GM12801 (cell line): ENCODE data around the gene TGFBR2.

ENCODE experiments used
- TF ChIP-seq, protein P1 (sequence below): IDR thresholded peaks from one replicate; pipeline ENCODE4 v1.5.1; 2011; ENCODE audit warnings: control low read depth; ENCODE audit not compliant: insufficient read length; ENCODE audit errors: extremely low read depth

TGFBR2 gene

DNA sequence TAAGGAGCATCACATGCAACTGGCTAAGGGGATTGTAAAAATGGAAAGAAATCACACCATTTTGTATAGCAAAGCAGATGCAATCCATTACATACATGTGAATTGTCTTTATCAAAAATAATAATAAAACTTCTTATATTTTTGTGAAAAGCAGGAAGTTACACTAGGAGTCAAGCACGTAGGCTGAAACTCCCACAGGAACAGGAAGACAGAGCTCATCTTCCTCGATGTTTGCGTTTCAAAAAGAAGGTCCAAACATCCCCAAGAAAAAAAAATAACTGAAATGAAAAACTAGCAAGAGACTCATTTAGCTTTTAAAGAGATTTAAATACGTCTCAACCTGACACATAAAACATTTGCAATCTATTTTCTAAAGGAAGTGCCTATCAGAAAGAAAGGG lies 106.6 kb downstream of the TGFBR2 start:
- TF ChIP-seq, protein P1, sequence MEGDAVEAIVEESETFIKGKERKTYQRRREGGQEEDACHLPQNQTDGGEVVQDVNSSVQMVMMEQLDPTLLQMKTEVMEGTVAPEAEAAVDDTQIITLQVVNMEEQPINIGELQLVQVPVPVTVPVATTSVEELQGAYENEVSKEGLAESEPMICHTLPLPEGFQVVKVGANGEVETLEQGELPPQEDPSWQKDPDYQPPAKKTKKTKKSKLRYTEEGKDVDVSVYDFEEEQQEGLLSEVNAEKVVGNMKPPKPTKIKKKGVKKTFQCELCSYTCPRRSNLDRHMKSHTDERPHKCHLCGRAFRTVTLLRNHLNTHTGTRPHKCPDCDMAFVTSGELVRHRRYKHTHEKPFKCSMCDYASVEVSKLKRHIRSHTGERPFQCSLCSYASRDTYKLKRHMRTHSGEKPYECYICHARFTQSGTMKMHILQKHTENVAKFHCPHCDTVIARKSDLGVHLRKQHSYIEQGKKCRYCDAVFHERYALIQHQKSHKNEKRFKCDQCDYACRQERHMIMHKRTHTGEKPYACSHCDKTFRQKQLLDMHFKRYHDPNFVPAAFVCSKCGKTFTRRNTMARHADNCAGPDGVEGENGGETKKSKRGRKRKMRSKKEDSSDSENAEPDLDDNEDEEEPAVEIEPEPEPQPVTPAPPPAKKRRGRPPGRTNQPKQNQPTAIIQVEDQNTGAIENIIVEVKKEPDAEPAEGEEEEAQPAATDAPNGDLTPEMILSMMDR = no peak

DNA sequence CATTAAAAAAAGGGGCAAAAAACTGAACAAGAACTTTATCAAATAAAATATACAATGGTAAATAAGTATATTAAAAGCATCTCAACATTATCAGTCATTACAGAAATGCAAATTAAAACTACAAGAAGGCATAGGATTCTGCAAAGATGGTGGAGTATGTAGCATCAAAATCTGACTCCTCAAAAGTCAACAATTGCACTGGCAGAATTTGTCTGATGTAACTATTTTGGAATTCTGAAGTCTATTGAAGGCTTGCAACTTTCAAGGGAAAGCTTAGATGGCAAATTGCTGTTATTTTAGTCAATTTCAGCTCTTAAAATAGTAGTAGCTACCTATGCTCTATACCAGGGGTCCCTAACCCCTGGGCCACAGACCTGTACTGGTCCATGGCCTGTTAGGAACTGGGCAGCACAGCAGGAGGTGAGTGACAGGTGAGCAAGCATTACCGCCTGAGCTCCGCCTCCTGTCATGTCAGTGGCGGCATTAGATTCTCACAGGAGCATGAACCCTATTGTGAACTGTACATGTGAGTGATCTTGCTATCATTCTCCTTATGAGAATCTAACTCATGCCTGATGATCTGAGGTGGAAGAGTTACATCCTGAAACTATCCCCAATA lies 107.6 kb downstream of the TGFBR2 start:
- TF ChIP-seq, protein P1 = no peak

DNA sequence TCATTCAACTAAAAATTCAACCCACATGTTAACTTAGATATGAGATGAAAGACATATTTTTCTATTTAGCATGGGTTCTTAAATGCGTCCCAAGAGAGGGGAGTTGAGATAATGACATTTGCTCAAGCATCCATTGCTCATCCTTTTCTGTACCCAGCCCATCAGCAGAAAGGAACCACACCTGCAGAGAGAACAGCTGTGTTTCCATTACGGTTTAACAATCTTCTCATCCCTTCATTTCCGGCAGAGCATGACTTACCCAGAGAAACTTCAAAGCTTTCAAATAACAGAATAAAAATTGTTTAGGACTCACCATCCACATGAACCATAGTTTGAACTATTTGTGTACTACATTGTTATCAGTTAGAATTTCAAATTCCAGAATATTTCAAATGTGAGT lies 113.1 kb downstream of the TGFBR2 start:
- TF ChIP-seq, protein P1 = no peak

DNA sequence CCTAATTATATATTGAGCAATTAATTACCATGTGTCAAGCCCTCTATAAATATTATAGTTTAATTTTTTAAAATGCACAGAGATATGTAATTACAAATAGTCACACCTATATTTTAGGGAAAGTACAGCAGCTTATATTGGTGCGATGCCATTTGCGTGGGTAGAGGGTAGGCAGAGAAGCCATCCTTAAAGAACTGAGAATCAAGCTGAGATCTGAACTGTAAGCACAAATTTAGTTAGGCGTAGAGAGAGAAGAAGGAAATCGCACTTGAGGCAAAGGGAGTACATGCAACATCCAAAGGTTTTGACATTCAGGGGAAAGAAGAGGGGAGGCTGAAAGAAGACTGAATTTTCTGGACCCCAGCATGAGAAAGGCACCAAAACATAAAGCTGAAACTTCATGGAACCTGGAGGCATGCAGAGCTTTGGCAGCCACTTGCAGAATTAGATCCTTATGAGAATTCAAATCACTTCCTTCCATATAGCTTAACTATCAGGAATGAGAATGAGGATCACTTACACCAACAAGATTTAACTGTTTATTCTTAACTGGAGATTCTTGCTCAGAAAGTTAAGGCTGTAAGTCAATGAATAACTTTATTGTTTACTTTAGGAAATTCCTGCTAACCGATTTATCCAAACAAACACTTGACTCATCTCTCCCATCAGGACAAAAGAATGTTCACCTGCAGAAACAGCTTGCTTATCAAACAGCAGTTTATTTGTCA lies 114.3 kb downstream of the TGFBR2 start:
- TF ChIP-seq, protein P1 = no peak

DNA sequence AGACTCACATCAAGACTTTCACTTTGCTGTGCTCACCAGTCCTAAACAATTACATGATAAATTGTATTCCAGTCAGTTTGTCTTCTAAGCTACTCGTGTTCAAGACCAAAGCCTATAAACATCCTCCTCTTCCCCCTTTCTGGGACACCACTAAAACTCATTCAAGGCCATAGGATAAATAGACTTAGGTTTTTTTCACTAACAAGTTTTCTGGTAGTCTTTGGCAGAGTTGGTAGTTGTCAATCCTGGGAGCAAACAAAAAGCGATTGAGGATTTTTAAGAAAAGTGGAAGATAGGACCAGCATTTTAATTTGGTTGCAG lies 114.9 kb downstream of the TGFBR2 start:
- TF ChIP-seq, protein P1 = no peak

DNA sequence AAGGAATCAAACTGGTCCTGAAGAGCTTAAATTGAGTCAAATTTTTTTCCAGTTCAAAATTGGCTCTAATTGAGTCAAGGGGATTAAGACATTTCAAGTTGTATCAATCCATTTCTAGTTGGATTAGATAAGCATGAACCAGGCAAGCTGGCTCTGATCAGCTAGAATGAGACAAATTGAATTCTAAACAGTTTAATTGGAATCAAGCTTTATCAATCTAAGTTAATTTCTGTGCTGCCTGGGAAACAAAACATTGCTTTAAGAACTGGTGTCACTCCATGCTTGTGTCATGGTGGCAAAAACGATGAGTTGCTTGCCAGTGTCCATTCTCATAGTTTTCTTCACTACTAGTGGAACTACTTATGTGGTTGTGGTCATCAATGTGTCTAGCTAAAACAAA lies 116.8 kb downstream of the TGFBR2 start:
- TF ChIP-seq, protein P1 = no peak

DNA sequence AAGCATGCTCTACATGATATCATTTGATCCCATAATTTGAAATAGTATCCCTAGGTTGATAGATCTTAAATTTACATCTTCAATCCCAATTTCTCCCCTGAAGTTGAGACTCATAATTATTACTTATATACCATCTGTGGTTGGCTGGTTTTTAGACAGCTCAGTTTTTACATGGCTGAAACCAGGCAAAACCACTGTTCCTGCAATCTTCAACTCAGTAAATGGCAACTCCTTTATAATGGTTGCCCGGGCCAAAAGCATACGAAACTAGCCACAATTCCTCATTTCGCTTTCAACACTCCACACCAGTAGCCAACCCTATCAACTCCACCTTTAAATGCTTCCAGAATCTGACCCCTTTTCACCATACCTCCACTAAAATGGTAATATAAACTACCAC lies 118.5 kb downstream of the TGFBR2 start:
- TF ChIP-seq, protein P1 = no peak
